T47D (cell line): ENCODE results near the gene EGFL8.
A peak's percentile ranks its signal among the peaks of the same experiment; 100 is the strongest.
"Not testable (repeated sequence)": the region's sequence is repeated elsewhere in the genome, so short reads cannot be mapped to it uniquely, and the experiment has no call there.

Experiments used
- DNase-seq, 2 experiments: peaks; one replicate each; pipeline versions ENCODE4 v3.0.0 to v3.0.0-alpha.2; 2011 to 2012; ENCODE audit warnings: low read depth in 1 of 2, low spot score in 1 of 2
- JUND ChIP-seq: IDR thresholded peaks from 2 replicates; pipeline ENCODE4 v1.6.1; 2012; ENCODE audit warnings: low read depth
- in situ Hi-C: cut with HindIII; loops from 2 replicates; pipeline ENCODE4 v1.10.0; 2016; ENCODE audit warnings: low sequenced_read_pairs, low pct_unique_long_range_greater_than_20kb

The EGFL8 gene

GRCh38 chr6:32187009-32187709 lies 22.8 kb downstream of the EGFL8 start:
- in situ Hi-C loops, result no loop called here
- TF ChIP-seq JUND, result no peak
- DNase-seq, result no peak

GRCh38 chr6:32187725-32188380 lies 23.5 kb downstream of the EGFL8 start:
- in situ Hi-C loops, DNase-seq: not testable (repeated sequence)

- no peak for TF ChIP-seq JUND
- DNase-seq, result no peak
- in situ Hi-C loops, result no loop called here
Observed at GRCh38 chr6:32188381-32189068, 24.1 kb downstream of the EGFL8 start.

- no peak for DNase-seq
- in situ Hi-C loops, result no loop called here
- TF ChIP-seq JUND, result no peak
Observed at GRCh38 chr6:32189069-32189741, 24.8 kb downstream of the EGFL8 start.

- in situ Hi-C loops, result no loop called here
- no peak for TF ChIP-seq JUND
- DNase-seq, result no peak
Observed at GRCh38 chr6:32189742-32190053, 25.3 kb downstream of the EGFL8 start.

- in situ Hi-C loops, result no loop called here
- peak; percentile 62 to 93 for DNase-seq
- no peak for TF ChIP-seq JUND
Observed at GRCh38 chr6:32190054-32190851, 25.9 kb downstream of the EGFL8 start, which contains the start of gene PBX2. PBX2 (minus strand) TSS chr6:32190202; CDS start chr6:32189915, 287 bp downstream.

- in situ Hi-C loops, result no loop called here
- DNase-seq, result no peak
- no peak for TF ChIP-seq JUND
Observed at GRCh38 chr6:32190911-32191677, 26.7 kb downstream of the EGFL8 start.

GRCh38 chr6:32191696-32192607 lies 27.6 kb downstream of the EGFL8 start:
- no peak for DNase-seq
- in situ Hi-C loops, result no loop called here
- no peak for TF ChIP-seq JUND

GRCh38 chr6:32192608-32193039 lies 28.2 kb downstream of the EGFL8 start, which contains the start of gene GPSM3:
GPSM3 (minus strand) TSS chr6:32192643; CDS start chr6:32192513, 130 bp downstream.
- no peak for DNase-seq

GRCh38 chr6:32193096-32193495 lies 28.7 kb downstream of the EGFL8 start:
- in situ Hi-C loops, DNase-seq: not testable (repeated sequence)

More at GRCh38 chr6:32192608-32193039, 28.2 kb downstream of the EGFL8 start, which contains the start of gene GPSM3:
- TF ChIP-seq JUND, result no peak
- in situ Hi-C loops, result no loop called here

- no peak for DNase-seq
- TF ChIP-seq JUND, result no peak
- in situ Hi-C loops, result no loop called here
Observed at GRCh38 chr6:32194388-32194787, 30.0 kb downstream of the EGFL8 start.
